NK-92 treated with Interleukin-12 subunit alpha and Interleukin-12 subunit beta, amount 100 ng/mL, for 24 hours (cell line): ENCODE results near the gene CACNA1C.
A peak's percentile ranks its signal among the peaks of the same experiment; 100 is the strongest.

Source experiments
- DNase-seq: peaks from one replicate; lab custom pipeline; 2025; lab: John Stamatoyannopoulos, UW

Gene CACNA1C

DNA sequence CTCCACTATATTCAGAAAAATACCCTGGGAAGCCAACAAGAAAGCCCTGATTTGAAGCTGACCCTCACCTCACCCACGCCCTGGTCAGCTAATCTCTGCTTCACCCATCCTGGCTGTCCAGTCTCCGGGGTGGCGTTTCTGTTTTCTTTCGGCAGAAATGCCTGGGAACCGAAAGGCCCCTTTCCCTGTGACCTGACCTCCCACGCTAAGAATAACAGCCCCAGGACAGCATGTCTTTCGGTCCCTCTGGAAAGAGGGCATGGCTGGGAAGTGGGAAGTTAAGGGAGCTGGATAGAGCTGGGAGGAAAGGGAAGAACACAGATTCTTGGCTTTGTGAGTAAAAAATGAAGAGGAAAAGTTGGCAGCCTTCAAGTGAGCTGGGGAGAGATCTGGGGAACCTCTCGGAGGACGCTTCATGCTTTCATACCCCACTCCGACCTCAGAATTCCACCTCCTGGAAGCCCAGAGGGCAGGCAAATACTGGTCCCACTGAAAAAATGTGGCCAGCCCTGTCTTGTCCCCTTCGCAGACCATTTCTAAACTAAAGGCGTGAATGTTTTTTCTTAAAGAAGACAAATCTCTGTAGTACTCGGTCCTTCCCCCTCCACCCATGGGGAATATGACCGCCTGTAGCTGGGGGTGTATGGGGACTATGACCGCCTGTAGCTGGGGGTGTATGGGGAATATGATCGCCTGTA is 579.0 kb downstream of the CACNA1C start:
- no peak for DNase-seq

DNA sequence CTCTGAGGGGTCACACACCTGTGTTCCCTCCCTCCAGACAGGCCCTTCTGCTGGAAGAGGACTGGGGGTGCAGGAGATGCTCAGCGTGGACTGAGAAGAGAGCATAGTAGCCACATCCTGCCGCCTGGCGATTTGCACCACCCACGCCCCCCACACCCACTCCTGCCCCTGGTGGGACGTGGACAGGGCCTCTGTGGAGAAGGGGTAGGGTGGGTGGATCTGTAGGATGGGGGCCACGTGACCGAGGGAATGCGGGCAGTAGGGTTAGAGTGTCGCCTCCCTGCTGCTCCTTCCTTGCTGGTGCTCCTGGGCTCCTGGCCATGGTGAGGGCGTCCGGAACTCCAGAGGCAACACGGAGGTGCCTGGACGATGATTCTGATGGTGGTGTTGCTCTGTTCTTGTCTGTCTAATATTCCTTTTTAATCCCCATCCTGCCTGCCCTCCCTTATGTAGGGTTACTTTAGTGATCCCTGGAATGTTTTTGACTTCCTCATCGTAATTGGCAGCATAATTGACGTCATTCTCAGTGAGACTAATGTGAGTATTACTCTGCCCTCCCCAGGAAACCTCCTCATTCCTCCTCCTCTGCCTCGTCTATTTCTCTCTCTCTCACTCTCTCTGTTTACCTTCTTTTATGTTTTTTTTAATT is 580.5 kb downstream of the CACNA1C start:
- no peak for DNase-seq

DNA sequence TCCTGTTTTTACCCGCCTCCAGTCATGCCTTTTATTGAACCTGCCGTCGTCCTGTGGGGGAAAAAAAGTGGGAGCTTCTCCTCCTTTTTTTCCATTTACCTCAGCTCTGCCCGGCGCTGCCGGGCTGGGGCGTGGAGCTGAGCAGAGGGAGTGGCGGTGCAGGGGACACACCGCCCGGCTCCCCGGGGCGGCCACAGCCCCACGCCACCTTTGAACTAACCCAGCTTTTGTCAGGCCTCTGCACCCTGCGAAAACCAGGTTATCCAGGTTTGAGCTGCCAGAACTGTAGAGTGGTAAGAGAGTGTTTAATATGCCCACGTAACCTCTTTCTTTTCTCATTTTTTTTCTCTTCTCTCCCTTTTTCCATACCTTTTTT is 581.0 kb downstream of the CACNA1C start:
- DNase-seq = no peak

DNA sequence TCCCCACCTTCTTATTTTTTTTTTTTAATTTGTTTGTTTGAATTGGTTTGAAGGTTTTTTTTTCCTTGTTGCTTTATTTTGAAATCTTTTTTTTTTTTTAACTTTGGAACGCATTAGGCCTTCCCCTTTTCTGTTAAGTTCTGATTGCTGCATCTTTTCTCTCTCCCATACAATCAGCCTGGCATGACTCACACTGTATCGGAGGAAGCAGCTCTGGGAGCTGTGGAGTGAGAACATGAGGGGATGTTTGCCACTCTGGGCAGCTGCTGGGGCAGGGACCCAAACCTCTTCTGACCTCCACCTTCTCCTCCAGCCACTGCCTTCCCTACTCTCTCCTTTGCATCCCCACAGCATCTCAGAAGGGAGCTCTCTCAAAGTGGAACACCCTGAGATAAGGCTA is 581.7 kb downstream of the CACNA1C start:
- DNase-seq = no peak

DNA sequence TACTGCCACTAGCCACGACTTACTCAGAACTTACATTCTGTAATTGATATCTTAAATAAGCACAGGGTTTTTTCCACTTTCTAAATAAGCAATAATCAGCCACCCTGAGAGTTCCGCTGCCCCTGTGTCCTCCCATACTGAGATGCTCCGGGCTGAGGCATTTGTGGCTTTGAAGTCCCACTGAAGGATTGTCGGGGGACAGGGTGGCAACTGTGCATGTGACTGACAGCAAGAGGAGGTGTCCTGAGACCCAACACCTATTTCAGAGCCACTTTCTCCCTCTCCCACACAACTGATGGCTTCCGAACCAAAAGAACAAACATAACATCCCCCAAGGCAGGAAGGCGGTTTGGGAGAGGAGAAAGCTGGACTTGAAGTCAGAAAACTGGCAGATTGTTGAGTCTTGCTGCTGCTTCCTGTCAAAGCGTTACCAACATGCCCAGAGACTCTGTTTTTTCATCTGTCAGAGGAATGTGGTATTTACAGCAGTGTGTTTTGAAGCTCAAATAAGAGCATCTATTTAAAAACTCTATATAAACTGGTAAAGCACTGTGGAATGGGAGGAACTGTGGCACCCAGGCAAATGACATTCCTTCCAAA is 584.1 kb downstream of the CACNA1C start:
- no peak for DNase-seq

DNA sequence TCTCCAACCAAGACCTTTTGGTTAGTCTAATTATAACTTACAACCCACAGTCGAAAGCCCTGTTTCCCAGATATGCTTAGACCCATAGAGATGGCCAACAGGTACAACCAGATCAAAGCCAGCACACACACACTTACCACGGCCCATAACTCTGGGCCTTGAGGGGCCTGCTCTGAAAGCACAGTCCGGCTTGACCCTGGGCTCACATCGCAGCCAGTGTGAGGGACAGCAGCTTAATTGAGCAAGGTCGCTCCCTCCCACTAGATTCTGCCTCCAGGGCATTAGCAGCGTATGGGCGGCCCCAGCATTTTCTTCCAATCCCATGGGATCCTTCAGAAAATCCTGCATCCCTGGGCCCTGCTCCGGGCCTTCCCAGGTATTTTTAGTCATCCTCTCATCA is 584.6 kb downstream of the CACNA1C start:
- no peak for DNase-seq

DNA sequence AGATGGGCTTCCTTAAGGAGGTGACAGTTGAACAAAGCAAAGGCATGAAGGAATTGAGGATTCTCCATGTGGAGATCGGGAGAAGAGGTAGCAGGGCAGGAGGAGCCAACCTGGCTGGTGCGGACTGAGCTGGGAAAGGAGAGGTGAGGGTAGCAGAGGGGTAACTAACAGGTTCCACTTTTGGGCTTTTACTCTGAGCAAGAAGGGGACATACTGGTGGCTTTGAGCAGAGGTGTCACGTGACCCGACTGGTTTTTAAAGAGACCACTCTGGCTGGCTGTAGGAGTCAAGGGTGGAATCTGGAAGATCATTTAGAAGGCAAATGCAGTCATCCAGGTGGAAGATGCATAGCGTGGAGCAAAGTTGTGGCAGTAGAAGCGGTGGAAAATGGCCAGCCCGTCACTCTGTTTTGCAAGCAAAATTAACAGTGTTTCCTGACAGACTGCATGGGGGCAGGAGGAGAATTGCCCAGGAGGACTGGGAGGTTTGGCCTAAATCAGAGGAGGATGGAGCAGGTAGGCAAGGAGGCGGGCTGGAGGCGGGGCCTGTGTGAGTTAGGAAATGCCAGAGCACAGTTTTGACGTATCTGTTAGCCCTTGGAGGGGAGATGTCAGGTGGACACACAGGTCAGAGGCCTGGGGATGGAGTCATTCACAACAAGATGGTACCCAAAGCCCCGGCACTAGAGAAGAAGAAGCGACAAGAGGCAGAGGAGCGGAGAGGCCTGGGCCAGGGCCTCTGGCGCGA is 585.7 kb downstream of the CACNA1C start:
- DNase-seq = no peak

DNA sequence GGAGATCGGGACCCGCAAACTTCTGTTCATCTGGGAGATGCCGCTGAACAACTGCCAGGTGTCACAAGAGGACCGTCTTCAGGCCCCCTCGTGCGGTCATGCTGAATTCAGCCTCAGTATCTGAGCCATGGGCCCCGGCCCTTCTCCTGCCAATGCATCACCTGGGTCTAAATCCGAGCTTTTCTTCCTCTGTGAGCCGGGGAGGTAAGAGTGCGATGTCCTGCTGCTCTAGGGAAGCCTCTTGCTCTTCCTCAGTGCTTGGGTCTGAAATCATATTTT is 586.2 kb downstream of the CACNA1C start:
- no peak for DNase-seq

DNA sequence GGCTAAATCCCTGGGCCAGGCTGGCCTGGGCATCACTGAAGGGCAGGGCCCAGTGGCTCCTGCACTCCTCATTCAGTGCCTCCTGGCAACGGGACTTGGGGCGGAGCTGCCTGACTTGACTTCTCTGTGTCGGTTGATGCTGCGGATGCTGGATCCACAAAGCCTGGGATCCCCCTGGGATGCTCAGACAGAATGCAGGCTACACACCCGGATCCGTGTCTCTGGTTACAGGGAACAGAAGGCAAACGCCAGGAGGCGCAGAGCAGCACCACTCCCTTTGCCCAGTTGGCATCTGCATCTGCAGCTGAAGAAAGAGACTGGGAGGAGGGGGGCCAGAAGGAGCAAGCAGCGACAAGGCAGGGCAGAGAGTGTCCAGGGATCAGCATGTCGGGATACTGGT is 587.5 kb downstream of the CACNA1C start:
- DNase-seq = no peak

DNA sequence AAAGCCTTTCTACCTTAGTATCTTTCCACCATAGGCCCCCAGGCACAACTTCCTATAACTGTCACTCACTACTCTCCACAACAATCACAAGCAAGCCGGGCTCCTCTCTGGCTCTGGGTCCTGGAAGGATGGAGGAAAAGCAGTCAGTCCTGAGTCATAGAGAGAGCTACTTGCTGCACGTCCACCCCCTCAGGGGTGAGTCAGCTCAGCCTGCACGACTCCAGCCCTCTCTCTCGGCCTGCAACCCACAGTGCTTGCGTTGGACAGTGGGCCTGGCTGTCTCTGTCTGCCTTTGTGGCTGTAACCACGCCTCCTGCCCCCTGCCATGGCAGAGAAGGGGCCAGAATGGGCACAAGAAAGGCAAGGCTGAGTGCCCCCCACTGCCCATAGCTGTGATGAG is 587.9 kb downstream of the CACNA1C start:
- DNase-seq = peak; percentile 8

DNA sequence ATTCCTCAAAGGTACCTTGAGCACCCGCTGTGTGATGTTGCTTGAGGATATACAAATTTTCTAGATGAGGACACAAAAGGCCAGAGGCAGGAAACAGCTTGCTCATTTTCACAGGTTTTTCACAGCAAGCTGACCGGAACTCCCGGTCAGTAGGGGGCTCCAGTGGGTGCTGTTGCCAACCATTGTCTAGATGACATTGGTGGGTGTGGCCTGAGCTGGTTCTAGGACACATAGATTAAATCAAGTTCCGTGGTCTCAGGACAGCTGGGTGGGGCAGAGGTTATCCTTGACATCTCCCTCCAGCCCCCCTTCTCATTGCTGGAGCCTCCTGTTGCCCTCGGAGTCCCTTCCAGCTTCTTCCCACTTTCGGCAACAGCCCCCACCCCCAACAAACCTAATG is 588.4 kb downstream of the CACNA1C start:
- DNase-seq = no peak

DNA sequence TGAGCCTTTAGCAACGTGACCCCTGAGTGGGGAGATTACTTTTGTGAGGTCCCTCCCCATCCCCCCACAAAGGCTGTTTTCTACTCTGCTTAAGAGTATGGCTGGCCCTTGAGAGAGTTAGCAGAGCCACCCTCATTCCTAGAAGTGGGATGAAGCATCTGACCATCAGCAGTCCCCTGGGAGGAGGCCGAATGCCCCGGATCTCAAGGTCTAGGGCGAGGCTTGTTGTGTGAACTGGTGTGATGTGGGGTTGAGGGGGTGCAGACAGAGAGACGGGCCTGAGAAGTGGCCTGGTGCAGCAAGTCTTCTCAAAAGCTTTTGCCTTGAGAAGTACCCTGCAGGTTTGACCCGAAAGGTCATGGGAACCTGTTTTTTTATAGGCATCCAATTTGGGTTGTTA is 589.0 kb downstream of the CACNA1C start:
- DNase-seq = no peak

DNA sequence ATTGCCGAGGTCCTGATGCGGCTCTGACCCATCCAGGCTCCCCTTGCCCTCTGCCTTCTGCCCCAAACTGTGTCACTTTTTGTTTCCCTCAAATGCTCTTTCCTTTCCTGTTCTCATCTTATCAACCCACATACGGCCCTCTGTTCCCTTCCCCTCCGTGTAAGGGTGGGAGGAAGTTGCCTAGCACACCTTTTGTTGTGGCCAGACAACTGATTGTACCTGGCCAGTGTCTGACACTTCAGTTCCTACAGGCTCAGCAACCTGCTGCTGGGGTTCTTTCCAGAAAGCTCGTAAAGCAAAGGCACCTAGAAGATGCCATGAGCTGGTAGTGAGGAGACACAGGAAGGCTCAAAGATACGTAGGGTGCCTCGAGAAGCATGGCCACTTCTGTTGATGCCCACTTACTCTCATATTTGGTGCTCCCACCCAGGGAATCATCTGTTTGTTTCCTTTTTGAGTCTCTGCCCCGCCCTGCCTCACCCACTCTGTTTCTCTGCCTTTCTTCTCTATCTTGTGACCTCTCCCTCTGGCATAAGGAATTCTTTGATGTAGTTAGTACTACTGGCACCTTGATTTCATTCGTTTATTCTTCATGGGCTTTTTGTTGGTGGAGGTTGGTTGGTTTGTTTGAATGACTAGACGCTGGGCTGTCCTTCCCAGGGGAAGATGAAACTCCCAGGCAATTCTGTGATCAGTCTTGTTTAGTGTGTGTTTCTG is 589.5 kb downstream of the CACNA1C start:
- DNase-seq = no peak

DNA sequence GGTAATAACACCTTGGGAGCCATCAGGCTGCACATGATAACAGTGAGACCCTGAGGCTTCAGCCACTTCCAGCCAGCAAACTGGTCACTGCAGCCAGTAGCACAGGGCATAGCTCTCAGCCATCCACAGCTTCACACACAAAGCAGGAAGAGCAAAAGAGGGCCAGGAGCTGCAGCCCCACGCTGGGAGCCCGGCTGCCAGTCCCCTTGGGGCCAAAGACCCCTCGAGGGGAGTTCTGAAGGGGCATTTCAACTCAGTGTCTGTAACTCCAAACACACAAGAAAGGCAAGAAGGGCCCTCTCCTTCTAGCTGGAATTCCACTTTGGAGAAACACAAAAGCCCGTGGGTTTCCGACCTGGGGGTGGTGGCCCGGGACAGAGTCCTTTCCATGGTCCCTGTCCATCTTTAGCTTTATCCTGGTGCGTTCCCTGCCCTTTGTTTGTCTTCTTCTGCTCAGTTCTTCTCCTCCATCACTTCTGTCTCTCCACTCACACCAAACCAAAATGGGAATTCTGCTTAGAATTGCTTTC is 590.2 kb downstream of the CACNA1C start:
- no peak for DNase-seq

DNA sequence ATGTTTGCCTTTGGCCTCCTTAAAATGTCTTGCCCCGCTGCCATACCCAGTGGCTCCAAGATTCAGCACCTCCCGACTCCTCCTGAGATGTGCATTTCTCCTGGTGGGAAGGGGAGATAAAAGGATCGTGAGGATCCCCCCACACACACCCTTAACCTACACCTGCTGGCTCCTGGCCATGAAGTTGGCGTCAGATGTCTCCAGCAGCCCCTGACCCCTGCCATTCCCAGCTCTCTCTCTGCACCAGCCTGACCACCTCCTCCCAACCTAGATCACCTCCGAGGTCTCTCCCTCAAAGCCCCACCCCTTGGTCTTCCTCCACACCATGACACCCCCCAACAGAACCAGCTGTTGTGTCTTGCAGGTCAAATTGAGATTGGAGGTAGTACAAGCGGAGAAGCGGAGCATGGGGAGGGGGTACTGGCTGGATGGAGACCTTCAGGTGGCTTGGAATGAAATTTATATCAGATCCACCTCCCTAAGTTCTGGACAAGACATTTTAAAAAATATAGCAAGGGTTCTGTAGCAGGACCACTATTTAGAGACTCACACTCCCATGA is 590.9 kb downstream of the CACNA1C start:
- no peak for DNase-seq

DNA sequence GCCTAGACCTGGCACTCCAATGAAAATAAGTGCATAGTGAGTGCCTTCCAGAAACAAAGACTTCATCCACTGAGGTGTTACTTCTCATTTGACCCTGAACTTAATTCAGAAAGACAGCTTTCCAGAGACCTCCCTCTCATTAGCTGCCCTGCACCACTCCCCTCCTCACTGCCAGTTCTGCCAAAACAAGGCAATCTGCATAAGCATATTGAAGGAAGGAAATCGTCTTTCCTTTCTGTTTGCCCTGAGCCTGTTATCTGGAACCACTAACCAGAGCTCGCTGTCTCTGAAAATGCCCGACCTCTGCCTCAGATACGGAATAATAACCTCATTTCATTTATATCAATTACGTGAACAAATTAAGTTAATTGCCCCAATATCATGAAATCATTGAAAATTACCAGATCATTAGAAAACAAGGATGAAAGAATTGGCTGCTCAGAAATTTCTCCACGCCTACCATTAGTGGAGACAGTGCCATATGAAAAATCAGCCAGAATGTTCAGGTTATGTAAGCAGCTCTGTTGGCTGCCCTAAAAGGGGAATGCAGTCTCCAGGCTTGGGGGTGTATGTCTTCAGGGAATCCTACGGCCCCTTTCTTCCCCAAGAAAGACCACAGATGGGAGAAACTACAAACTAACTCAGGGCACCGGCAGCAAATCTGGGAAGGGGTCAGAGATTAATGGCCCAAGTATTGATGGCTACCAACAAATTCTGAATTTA is 592.1 kb downstream of the CACNA1C start:
- no peak for DNase-seq

DNA sequence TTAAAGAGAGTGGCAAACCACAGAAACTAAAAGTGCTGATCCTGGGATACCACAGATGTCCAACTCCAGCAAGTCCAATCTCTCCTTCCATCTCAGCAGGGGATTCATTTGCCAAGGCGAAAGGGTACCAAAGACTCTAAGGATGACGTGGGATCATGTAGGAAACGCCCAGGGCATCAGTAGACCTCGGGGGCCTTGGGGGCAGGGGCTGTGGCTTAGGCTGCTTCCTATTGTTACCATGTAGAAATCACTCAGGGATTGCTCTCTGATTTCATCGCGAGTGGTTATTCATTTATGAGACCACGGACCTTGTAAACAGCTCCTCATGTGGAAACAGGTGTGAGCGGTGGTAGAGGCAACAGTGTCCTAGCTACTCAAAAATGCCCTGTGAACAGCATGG is 592.7 kb downstream of the CACNA1C start:
- no peak for DNase-seq

DNA sequence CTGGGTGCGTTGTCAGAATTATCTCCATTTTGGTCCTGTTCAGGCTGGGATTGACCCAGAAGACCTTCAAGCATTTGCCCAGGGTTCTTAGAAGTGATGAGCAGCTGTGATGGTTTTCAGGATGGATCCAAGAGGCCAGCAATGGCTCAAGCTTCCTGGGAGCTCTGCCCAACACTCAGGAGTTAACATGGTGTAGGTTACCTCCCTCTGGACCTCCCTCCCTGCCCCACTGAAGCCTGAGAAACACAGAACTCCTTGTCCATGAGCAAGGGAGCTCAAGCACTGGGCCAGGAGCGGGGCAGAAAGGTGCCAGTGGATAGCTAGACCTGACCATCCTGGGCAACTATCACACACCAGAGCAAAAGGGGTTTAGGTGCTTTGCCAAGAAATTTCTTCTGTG is 593.6 kb downstream of the CACNA1C start:
- no peak for DNase-seq

DNA sequence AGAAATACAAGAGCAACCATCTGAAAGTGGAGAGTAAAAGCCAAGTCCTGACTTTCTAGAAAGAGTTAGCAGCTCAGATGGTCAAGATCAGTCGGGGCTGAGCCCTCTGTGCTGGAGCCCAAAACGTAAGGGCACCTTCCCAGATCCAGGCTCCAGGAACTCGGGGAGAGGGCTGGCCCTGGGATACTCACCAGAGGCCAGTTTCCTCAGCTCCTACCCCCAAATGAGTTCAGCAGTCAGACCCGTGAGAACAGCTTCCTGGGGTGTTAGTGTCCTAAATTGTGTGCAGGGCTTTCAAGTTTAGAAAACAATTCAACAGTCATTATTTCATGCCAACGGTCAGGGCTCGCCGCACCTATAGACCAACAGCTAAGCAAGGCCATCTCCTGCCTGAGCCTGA is 594.4 kb downstream of the CACNA1C start:
- no peak for DNase-seq

DNA sequence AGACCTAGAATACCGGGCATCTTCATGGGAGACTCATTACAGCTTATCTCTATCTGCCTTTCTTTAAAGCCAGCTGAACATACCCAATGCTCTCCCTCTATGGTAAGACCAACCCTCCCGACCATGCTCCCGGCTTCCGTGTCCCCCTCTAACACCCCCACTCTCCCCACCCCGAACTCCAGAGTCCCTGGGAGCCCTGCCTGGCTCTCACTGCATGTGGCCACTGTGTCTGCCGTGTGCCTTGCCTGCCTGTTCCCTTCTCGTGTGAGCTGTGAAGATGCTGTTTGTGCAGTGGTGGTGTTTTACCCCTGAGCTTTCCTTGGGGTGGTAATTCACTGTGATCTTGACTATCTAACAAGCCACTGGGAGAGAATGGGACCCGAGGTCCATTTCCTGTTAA is 595.6 kb downstream of the CACNA1C start:
- DNase-seq = no peak
